Ovary (tissue), 9 donors: ENCODE results near the gene BRS3. TPM values are rescaled to one million over a fixed set of nuclear protein-coding genes. Genes with fewer than 3 reads are reported as not detected.

Experiments used
- DNase-seq, 5 donors: peaks; one replicate each; pipeline ENCODE4 v3.0.0-alpha.2; 2019 to 2020
- H3K27ac ChIP-seq, 2 donors: fragments of 200-600 bp; one replicate each; pipeline versions ENCODE4 v1.5.1 to v1.8.0; 2019 to 2022
- H3K27me3 ChIP-seq: fragments of 200-600 bp; one replicate; pipeline ENCODE4 v1.8.0; 2022
- H3K36me3 ChIP-seq: fragments of 200-600 bp; sonication (generic); one replicate; pipeline ENCODE4 v1.5.1; 2019
- H3K4me1 ChIP-seq: one replicate; pipeline ENCODE4 v1.8.1; 2013; ENCODE audit warnings: mild to moderate bottlenecking, moderate library complexity; ENCODE audit not compliant: insufficient read depth
- H3K4me3 ChIP-seq: fragments of 200-600 bp; sonication (generic); one replicate; pipeline ENCODE4 v1.5.1; 2017
- H3K9me3 ChIP-seq, 2 donors: fragments of 200-600 bp in 1 of 2; sonication (generic) in 1 of 2; one replicate each; pipeline versions ENCODE4 v1.5.1 to v1.8.1; 2013 to 2019; ENCODE audit warnings: mild to moderate bottlenecking in 1 of 2, moderate library complexity in 1 of 2
- CTCF ChIP-seq, 3 donors: fragments of 450-650 bp in 2 of 3; fragments of 200-600 bp in 1 of 3; IDR thresholded peaks; one replicate each; pipeline versions ENCODE4 v1.5.1 to v1.8.0; 2016 to 2022; ENCODE audit warnings: antibody characterized with exemption in 3 of 3, mild to moderate bottlenecking in 1 of 3
- EP300 ChIP-seq: sonication (generic); formaldehyde crosslinking; IDR thresholded peaks from one replicate; pipeline ENCODE4 v1.6.1; 2017; ENCODE audit warnings: antibody characterized with exemption
- POLR2A ChIP-seq: fragments of 450-650 bp; IDR thresholded peaks from one replicate; pipeline ENCODE4 v1.6.1; 2017; ENCODE audit warnings: antibody characterized with exemption, mild to moderate bottlenecking, moderate library complexity
- WGBS, 3 donors: extraction: QIAGEN DNeasy Blood & Tissue Kit in 1 of 3; methylation state at CpG; one replicate each; pipeline versions ENCODE4 v1.1.5 to v1.1.7; 2013 to 2017; 5-methylcytosine and 5-hydroxymethylcytosine counted together
- intact Hi-C, 4 donors: fragments of 100-400 bp; cut with DNase I; formaldehyde crosslinking; loops; one replicate each; pipeline versions ENCODE4 v1.11.0 to v1.15.1; 2022 to 2023
- polyA plus RNA-seq, 2 donors: library from polyadenylated mRNA; stranded (reverse); fragments of 200-250 nt in 1 of 2; fragments of 350-450 nt in 1 of 2; fragmentation: Illumina TruSeq in 1 of 2; extraction: RNeasy Lipid Tissue Mini Kit (QIAGEN cat#74804) in 1 of 2; gene quantifications; one replicate each; pipeline ENCODE4 v1.2.3, GENCODE V29; 2013 to 2014
- total RNA-seq, 7 donors: library from RNA; depleted of rRNA in 2 of 7; stranded (reverse); fragments of >200 nt in 2 of 7; fragmentation: NEBNext Ultra II Directional in 3 of 7; extraction: Animal tissue kit (Norgen Biotek cat#: 25700) in 3 of 7; gene quantifications; one replicate each; pipeline versions ENCODE4 v1.1.0 to v1.2.4, GENCODE V29; 2016 to 2023
- donor health status: DM: no; HTN: no; CAD: no; lungs with moderate emphysema.
- donor health status: DM: no; HTN: no; CAD: no.
- donor health status: Bipolar disorder and iron deficiency.
- donor health status: DM: yes; HTN: yes; CAD: no.
- donor health status: DM: no; HTN: no; CAD: no.
- donor health status: DM: yes; HTN: yes; CAD: no.

Gene BRS3
- total and polyA plus RNA-seq, 9 donors, result 0.21 to 2.8 (median 0.98) TPM

DNA sequence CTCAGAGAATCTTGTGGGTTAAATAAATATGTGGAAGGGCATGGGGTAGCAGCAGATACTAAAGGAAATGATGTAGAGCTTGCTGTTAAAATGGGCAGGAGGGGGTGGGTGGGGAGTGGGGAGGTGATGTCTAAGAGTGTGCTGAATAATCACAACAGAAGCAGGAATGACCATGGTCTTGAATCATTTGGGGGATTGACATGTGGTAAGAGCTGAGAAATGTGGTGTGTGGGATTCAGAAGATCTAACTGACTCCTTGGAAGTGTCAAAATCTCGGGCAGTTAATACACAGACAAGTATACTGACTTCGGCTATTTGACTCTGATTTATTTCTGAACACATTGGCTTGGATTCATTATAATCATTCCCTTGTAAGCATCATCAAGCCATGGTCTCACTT lies 51.1 kb downstream of the BRS3 start:
- TF ChIP-seq CTCF (IDR thresholded peaks at IDR 0.05), result no peak
- intact Hi-C loops, result no loop called here
- Histone ChIP-seq H3K4me3 (no peak overlapping the region), H3K27me3 (no peaks in the 10 kb centered on the region), H3K9me3 (no peaks in the 10 kb centered on the region), H3K4me1 (no peaks in the 10 kb centered on the region), H3K27ac (no peak overlapping the region), H3K36me3 (no peaks in the 10 kb centered on the region)
- DNase-seq, result no peak
- WGBS, 3 donors, result 52 to 67% (median 52%) methylated on average over 2 of the region's 2 CpGs

GRCh38 chrX:136540226-136540625 lies 52.5 kb downstream of the BRS3 start:
- no peak for DNase-seq
- WGBS, 3 donors, result 71 to 78% (median 74%) methylated on average over 5 of the region's 5 CpGs
- no peaks in the 10 kb centered on the region for H3K9me3 ChIP-seq
- H3K27ac ChIP-seq, result no peak overlapping the region
- H3K4me3 ChIP-seq, result no peak overlapping the region
- intact Hi-C loops, result no loop called here
- H3K27me3 ChIP-seq, result no peaks in the 10 kb centered on the region
- H3K4me1 ChIP-seq, result no peaks in the 10 kb centered on the region
- TF ChIP-seq POLR2A (no peak), CTCF (IDR thresholded peaks at IDR 0.05) (no peak), EP300 (no peak)
- H3K36me3 ChIP-seq, result no peaks in the 10 kb centered on the region

- no peak for DNase-seq
- Histone ChIP-seq H3K36me3 (no peaks in the 10 kb centered on the region), H3K27ac (no peak overlapping the region), H3K4me1 (no peaks in the 10 kb centered on the region), H3K4me3 (no peak overlapping the region), H3K27me3 (no peaks in the 10 kb centered on the region), H3K9me3 (no peaks in the 10 kb centered on the region)
- intact Hi-C loops, result no loop called here
- TF ChIP-seq CTCF (IDR thresholded peaks at IDR 0.05) (no peak), POLR2A (no peak), EP300 (no peak)
- 63 to 79% (median 71%) methylated on average over 3 of the region's 3 CpGs for WGBS, 3 donors
Measured at GRCh38 chrX:136541294-136541693, 53.5 kb downstream of the BRS3 start.

GRCh38 chrX:136542281-136542680 lies 54.5 kb downstream of the BRS3 start:
- DNase-seq, result no peak
- no peak for TF ChIP-seq CTCF (IDR thresholded peaks at IDR 0.05)
- TF ChIP-seq POLR2A, result no peak
- no peak for TF ChIP-seq EP300
- no peak overlapping the region for H3K27ac ChIP-seq
- no peaks in the 10 kb centered on the region for H3K4me1 ChIP-seq
- intact Hi-C loops, result no loop called here
- H3K9me3 ChIP-seq, result no peaks in the 10 kb centered on the region
- WGBS, 3 donors, result 58 to 63% (median 60%) methylated on average over 7 of the region's 7 CpGs
- no peaks in the 10 kb centered on the region for H3K27me3 ChIP-seq
- no peak overlapping the region for H3K4me3 ChIP-seq
- no peaks in the 10 kb centered on the region for H3K36me3 ChIP-seq

Other genes with a start within 250 kb of the BRS3 start
- 10 to 100 TPM; 19.6 to 42.3 (median 29.3) TPM for gene MAP7D3, start 236.5 kb upstream of the BRS3 start, total RNA-seq
- gene MAP7D3, start 236.5 kb upstream of the BRS3 start, polyA plus RNA-seq, result 10 to 100 TPM; 11.6 to 30.8 TPM
- 1 to 10 TPM in 1 of 7 donors, under 1 TPM in 4, not detected in 2; 0.03 to 1.4 (median 0.34) TPM for gene ADGRG4, start 187.0 kb upstream of the BRS3 start, total RNA-seq
- gene ADGRG4, start 187.0 kb upstream of the BRS3 start, polyA plus RNA-seq, result 1 to 10 TPM in 1 of 2 donors, under 1 TPM in 1; 0.01 to 2.0 TPM
- gene HTATSF1, start 9.6 kb downstream of the BRS3 start, total RNA-seq, result 10 to 100 TPM; 44.2 to 72.3 (median 58.8) TPM
- gene HTATSF1, start 9.6 kb downstream of the BRS3 start, polyA plus RNA-seq, result 10 to 100 TPM; 49.7 to 66.6 TPM
- gene VGLL1, start 44.3 kb downstream of the BRS3 start, total RNA-seq, result 1 to 10 TPM in 1 of 7 donors, under 1 TPM in 2, not detected in 4; 0.36 to 1.6 (median 0.92) TPM
- not detected for gene VGLL1, start 44.3 kb downstream of the BRS3 start, polyA plus RNA-seq
- gene CD40LG, start 160.2 kb downstream of the BRS3 start, total RNA-seq, result under 1 TPM in 2 of 7 donors, not detected in 5; 0.10 to 0.23 TPM
- 1 to 10 TPM in 1 of 2 donors, under 1 TPM in 1; 0.08 to 1.3 TPM for gene CD40LG, start 160.2 kb downstream of the BRS3 start, polyA plus RNA-seq